CD4-positive, alpha-beta T cell treated with Interleukin-1 beta for 1 hour (primary cell): ENCODE data around the gene SLC35F1.

Experiments used
- DNase-seq, 2 donors: peaks; one replicate each; pipeline ENCODE4 v3.0.0-alpha.2; 2020 to 2022

The SLC35F1 gene

DNA sequence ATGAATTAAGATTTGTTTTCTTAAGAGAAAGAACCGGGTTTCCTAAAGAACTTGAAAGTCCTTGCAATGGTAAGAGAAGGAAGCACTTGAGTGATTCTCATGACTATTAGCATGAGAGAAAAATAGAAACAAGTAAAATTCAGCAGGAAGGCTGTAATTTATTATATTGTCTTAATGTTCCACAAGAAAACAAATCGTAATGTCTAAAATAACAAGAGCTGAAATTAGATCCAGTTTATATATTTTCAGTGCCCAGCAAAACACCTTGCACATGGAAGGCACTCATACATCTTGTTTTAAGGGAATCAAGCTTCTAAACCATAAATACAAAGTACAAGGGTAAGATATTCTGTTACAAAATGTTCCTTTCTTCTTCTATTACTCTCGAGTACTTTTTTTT is 411.6 kb downstream of the SLC35F1 start:
- no peak for DNase-seq

DNA sequence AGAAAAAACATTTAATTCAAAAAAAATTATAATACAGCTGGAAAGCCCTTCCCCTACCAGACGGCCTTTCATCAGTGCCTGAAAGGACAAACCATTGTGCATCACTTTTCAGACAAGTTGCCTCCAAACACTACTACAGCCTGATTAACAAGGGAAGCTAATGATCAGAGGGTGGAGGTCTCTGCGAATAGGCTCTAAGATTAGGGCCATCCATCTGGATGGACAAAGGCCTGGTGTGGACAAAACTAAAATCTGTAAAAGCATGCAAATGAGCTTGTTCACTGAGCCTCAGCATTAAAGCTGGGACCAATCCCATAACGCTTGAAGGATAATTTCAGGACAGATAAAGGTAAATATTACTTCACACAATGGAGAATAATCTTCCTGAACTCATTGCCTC is 412.4 kb downstream of the SLC35F1 start:
- no peak for DNase-seq

DNA sequence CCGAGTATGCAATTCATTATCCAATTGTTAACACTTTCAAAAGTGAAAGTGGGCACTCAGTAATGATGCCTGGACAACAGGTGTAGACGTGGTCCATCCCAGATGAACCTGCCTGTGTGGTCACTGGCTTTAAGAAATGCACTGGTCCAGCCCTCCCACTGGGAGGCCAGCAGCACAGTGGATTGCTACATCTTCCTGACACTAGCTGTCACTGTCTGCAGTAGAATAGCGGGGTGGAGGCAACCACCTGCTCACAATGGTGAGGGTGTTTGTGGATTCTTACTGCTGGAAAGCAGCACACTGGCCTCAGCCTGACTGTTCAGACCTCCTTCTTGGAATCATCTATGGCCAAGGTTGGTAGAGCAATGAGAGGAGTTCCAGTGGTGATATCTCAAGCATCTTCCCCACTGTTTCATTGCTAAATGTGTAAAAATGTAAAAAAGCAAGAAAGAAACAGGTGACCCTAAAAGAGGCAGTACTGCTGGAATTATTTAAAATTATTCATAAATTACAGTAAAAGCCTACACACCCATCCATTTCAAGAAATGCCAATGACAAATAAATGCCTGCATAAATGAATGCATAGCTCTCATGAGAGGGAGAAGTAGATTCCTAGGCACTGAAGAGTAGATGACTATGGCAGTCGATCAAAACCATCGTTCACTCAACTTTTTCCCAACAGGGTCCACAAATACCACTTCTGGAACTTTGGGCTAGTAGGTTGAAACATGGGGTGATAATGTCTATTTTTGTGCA is 413.0 kb downstream of the SLC35F1 start:
- DNase-seq: no peak

DNA sequence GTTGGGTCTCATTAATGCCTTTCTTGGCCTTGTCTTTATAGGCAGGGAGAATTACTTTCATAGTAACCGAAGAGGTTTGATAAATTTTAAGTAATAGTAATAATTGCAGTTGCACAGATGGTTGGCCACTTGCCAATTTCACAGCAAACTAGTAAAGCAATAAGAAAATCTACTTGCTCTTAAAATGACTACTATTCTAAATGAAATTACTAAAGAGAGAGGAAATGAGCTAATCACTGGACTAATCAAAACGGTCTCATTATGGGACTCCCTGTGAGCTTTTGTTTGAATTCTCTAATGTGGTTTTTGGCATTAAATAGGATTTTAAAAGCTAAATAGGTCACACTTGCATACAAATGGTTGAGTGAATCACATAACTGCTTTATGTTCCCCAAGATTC is 413.6 kb downstream of the SLC35F1 start:
- no peak for DNase-seq

DNA sequence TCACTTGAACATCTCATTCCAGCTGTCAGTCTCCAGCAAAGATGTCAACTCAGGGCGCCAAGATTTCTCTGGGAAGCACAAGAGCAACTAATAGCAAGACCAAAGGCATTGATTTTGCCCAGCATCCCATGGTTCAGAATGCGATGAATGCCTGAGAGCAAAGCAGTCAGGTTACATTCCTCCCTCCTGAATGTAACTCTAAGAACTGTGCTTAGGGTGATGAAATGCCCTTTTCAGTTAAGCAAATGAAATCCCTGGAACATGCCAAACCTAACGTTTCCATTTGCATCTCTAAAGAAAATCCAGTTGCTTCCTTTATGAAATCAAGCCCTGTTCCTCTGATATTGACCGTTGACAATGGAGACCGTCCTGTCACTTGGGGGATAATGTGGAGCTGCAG is 417.1 kb downstream of the SLC35F1 start:
- no peak for DNase-seq

DNA sequence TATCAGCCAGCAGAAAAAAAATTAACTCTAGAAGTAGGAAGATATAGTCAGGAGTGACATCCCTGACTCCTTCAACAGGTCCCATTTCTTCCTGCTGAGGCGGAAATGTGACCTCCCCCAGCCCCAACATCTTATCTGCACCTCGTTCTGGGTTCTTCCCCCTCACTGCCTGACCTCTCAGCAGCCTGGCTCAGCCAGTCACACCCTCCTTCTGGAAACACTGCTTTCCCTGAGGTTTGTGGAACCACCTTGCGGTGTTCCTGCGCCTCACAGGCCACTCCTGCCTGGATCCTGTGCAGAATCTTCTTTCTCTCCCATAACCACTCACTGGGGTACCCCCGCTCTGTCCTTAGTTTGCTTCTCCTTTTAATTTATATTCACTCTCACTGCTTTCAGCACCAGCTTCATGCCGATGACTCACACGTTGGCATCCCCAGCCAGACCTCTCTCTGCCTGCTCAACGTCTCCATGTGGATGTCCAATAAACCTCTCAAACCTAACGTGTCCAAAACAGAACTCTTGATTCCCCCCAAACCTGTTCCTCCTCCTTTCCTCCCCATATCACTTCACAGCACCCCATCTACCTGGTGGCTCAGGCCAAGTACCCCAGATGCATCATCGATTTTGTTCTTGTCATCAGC is 418.3 kb downstream of the SLC35F1 start:
- DNase-seq: no peak

DNA sequence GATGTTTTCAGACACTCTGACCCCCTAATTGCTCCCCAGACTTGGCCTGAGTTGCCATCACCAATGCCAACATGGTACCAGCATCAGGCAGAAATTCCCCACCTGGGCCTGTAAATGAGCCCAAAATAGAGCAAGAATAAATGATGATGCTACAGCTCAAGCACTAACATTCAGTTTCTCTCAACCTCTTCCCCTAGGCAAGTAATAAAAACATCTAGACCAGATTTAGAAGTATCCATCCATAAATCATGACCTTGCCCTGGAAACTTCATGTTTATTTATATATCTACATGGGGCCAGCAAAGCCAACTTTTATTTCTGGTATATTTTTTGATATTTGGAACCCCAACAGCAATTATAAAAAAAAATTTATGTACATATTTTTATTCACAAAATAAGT is 419.6 kb downstream of the SLC35F1 start:
- no peak for DNase-seq

DNA sequence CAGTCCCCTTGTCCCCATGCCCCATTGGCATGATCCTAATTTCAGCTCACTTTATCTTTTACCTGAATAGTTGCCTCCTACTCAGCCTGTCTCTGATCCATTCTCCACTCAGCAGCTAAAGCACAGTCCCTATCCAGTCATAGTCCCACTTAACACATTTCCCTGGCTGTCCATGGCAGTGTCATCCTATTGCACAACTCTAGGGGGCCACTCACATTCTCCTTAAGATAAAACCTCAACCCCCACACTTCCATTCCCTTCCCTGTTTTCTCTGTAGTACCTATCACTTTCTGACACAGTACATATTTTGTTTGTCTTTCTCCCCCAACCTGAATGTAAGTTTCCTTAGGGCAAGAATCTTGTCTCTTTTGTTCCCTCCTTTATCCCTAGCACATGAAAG is 420.2 kb downstream of the SLC35F1 start:
- DNase-seq: no peak

DNA sequence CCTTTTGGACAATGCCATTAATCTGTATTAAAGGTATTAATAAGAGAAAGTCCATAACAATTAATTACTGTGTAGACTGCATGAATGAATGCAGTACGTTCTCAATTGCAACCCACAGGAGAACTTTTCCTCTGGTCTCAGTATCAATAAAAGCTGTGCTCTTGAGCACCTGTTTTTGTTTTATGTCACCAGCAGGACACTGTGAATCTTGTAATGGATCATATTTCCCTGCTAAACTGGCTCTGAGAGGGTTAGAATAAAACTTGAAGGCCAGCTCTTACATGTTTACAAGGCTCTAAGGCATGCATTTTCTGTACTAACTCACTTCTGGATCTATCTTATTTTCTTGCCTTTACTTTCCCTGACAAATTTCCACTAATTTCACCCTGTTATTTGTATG is 426.7 kb downstream of the SLC35F1 start:
- no peak for DNase-seq

DNA sequence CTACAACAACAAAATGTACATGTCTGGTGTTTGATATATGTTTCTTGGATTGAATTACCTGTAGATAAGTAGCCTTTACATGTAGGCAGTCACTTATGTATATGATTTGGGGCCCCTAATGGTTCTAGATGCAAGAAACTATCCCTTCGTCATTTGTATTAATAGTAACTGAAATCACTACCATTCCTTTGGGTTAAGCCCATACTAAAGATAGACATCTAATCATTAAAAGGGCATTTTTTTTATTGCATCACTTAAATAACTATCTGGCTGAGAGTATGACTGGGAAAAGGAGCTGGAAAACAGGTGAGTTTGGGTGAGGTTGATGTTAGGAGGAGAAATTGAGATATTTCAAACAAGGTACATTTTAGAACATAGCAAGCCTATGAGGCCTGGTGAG is 427.6 kb downstream of the SLC35F1 start:
- no peak for DNase-seq

DNA sequence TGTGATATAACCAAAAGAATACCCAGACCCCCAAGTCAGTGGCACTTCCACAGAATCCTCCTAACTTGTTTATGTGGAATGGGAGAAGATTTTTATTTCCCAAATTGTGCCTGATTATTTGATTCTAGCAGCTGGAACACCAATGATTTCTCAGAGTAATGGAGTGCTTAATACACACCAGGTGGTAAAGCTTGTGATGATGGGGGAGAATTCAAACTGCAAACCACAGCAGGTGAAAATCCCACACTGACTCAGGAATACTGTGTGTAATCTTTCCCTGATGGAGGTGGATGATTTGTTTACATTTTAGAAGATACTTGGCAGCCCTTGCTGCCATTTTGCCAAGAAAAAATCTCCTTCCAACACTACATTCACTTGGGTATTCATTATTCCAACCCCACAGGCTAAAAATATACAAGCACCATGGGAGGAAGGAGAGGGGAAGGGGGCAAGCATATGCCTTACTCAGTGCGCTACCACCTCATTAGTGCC is 428.3 kb downstream of the SLC35F1 start:
- DNase-seq: no peak

DNA sequence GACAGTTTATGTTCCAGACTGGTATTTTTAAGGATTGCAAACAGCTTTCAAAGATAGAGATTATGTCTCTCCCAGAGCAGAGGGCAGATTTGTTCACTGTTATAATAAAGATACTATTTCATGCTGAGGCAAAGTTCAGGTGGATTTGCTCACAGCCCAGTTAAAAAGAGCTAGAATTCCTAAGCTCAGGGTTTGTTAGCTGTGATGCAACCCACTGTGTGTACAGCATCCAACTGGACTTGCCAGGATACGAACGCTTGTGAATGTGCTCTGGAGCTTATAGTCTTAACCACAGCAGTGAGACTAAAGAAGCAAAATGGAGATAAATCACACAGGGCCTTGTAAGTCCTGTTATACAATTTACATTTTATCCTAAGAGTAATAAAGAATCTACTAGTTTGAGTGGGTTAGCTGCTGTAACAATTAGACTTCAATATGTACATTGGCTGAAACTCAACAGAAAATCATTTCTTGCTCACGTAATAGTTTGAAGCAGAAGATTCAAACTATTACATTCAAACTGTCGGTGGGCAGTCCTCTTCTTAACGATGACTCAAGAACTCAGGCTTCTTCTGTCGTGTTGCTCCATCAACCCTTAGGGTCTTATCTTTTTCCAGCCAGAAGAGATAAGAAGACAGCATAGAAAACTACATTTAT is 437.1 kb downstream of the SLC35F1 start:
- no peak for DNase-seq

DNA sequence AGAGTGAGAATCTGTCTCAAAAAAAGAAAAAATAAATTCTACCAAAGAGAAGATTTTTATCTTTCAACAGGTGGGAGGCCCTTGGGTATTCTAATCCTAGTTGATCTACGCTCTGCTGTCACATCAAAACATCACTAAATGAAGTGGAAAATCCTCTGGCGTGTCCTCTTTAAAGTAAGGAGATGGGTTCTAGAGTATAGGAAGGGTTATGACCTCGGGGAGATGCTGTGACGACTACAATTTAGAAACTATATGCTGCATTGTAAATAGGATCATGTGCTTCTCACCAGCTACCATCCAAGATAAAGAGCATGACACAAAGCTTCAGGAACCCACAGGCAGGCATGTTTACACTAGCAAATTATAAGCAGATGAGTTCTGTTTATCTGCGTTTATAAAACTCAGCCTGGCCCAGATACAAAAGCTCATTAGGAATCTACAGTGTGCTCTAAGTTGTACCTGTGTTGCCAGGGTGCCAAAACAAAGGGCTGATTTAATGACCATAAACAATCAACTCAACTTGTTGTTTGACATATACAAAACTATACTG is 443.9 kb downstream of the SLC35F1 start:
- no peak for DNase-seq

DNA sequence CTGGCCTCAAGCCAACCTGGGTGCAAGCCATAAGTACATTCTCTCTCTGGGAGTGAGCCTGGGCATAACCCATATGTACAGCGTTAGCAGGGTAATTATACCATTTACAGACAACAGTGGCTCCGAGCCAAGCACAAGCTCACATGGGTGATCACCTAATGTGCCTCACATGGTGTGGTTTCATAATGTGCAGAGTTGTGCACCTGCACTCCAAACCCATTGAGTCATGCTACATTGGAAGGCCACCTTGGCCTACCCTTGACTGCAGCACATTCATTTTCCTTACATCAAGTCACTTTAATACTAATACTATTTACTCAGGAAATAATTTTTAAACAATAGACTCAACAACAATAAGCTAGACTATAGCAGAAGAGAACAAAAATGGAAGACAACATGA is 446.5 kb downstream of the SLC35F1 start:
- no peak for DNase-seq

DNA sequence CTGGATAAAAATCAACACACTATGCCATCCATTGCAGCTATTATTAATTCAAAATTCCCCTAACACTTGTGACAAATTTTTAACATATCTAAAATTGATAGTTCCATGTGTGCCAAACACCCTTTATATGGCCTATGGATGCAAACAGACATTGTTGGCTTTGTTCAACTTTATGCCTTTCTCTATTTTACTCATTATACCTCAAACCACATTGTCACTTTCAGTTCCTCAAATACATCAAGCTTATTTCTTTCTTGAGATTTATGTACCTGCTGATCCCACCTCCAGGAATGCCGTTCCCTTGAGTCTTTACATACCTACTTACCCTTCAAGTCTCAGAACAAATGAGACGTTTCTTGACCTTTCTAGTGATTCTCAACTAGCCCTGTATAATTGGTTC is 447.6 kb downstream of the SLC35F1 start:
- DNase-seq: no peak

DNA sequence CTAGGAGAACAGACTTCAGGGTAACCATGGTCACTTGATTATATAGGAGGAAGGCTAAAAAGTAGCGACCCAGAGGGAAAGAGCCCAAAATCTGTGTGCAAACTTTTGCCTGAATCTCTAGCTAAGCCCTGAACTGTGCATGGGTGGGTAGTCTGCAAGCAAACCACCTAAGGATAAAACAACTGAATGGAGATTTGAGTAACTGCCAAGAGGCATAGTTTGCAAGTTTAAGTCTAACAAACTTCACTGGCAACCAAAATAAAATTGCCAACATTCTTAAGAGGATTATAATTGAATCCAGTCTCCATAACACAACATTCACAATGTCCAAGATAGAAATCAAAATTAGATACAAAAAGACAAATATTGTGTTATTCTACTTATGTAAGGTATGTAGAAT is 449.0 kb downstream of the SLC35F1 start:
- DNase-seq: no peak

DNA sequence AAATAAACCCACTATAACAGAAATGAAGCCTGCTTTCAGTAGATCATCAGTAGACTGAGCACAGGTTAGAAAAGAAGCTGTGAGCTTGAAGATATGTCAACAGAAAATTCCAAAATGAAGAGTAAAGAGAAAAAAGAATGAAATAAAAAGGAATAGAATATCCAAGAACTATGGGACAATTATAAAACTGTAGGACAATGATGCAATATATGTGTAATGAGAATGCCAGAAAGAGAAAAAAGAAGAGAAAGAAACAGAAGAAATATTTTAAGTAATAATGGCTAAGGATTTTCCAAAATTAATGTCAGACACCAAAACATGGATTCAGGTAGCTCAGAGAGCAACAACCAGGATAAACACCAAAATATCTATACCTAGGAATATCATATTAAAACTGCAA is 449.6 kb downstream of the SLC35F1 start:
- no peak for DNase-seq
